ENCODE results near the gene VENTX. TPM values are rescaled to one million over a fixed set of nuclear protein-coding genes. Genes with fewer than 3 reads are reported as not detected.

Gene VENTX
- total RNA-seq, 1 donor from 2014 or later: not detected

GRCh38 chr10:133251388-133252222 is 13.9 kb downstream of the VENTX start:
- Histone ChIP-seq H3K9me3 (ENCODE audit: low read depth) (no peaks in the 10 kb centered on the region), H3F3A (ENCODE audit: low read depth) (no peaks in the 10 kb centered on the region), H3K4me1 (peaks cover 9% of the 10 kb centered on the region), H3K4me3 (no peak overlapping the region), H3K79me2 (ENCODE audit: low read depth) (no peaks in the 10 kb centered on the region), H3K36me3 (no peaks in the 10 kb centered on the region), H4K20me1 (ENCODE audit: low read depth) (no peaks in the 10 kb centered on the region), H3K4me2 (no peak overlapping the region), H3K27me3 (no peaks in the 10 kb centered on the region), H2AFZ (replicated peaks) (no peak overlapping the region), H3K9ac (no peak overlapping the region), H3K27ac (no peak overlapping the region)
- no peak overlapping the region for H3K4me3 Mint-ChIP-seq
- DNase-seq (ENCODE audit: low spot score): no peak
- no peaks in the 10 kb centered on the region for H3K9me3 Mint-ChIP-seq
- peak overlapping the region; percentile 74 for H3K27ac Mint-ChIP-seq
- peaks cover 21% of the 10 kb centered on the region for H3K4me1 Mint-ChIP-seq
- TF ChIP-seq EZH2 (IDR thresholded peaks at IDR 0.05) (no peak), EZH2phosphoT487 (IDR thresholded peaks at IDR 0.05) (no peak), CTCF (IDR thresholded peaks at IDR 0.05) (no peak)
- no peaks in the 10 kb centered on the region for H3K36me3 Mint-ChIP-seq
- peaks cover 7% of the 10 kb centered on the region for H3K27me3 Mint-ChIP-seq (ENCODE audit: insufficient read depth, low read depth)

DNA sequence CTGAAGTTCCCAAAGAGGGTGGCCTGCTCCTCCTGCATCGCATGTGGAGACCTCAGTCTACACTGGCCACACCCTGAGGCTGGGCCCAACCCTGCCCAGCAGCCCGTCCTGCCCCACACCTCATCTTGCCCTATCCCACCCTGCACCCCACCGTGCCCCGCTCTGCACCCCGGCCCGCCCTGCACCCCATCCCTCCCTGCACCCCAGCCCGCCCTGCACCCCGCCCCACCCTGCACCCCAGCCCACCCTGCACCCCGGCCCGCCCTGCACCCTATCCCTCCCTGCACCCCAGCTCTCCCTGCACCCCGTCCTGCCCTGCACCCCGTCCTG is 14.5 kb downstream of the VENTX start:
- Histone ChIP-seq H3K27me3 (no peaks in the 10 kb centered on the region), H3K4me1 (peaks cover 10% of the 10 kb centered on the region), H3K9me3 (ENCODE audit: low read depth) (no peaks in the 10 kb centered on the region), H3K79me2 (ENCODE audit: low read depth) (no peaks in the 10 kb centered on the region), H3F3A (ENCODE audit: low read depth) (peaks cover 4% of the 10 kb centered on the region), H2AFZ (replicated peaks) (no peak overlapping the region), H3K9ac (no peak overlapping the region), H3K4me3 (no peak overlapping the region), H3K36me3 (no peaks in the 10 kb centered on the region), H3K4me2 (no peak overlapping the region), H4K20me1 (ENCODE audit: low read depth) (no peaks in the 10 kb centered on the region), H3K27ac (no peak overlapping the region)
- no peak for DNase-seq (ENCODE audit: low spot score)
- peaks cover 12% of the 10 kb centered on the region for H3K27me3 Mint-ChIP-seq (ENCODE audit: insufficient read depth, low read depth)
- no peaks in the 10 kb centered on the region for H3K9me3 Mint-ChIP-seq
- H3K4me1 Mint-ChIP-seq: peaks cover 19% of the 10 kb centered on the region
- H3K27ac Mint-ChIP-seq: no peak overlapping the region
- H3K36me3 Mint-ChIP-seq: no peaks in the 10 kb centered on the region
- TF ChIP-seq EZH2 (IDR thresholded peaks at IDR 0.05): no peak
- TF ChIP-seq CTCF (IDR thresholded peaks at IDR 0.05): no peak
- no peak for TF ChIP-seq EZH2phosphoT487 (IDR thresholded peaks at IDR 0.05)
- no peak overlapping the region for H3K4me3 Mint-ChIP-seq

DNA sequence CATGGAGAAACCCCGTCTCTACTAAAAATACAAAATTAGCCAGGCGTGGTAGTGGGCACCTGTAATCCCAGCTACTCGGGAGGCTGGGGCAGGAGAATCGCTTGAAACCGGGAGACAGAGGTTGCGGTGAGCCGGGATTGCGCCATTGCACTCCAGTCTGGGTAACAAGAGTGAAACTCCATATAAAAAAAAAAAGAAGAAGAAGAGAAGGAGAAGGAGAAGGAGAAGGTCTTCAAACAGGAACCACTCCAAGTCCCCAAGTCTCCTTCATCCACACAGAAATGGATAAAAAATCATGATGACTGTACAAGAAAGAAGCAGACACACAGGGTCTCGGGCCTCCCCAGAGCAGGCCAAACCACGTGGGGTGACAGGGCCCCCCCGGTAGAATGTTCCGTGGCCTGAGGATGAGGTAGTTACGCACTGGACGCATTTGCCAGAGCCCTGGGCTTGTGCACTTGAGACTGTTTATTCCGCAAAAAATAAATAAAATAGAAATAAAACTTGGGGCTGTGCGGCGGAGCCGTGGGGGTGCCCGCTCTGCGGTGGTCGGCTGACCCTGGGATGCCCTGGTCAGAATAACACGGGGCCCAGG is 15.8 kb downstream of the VENTX start:
- no peak for DNase-seq (ENCODE audit: low spot score)
- H3K4me1 Mint-ChIP-seq: peaks cover 21% of the 10 kb centered on the region
- no peak overlapping the region for H3K27ac ChIP-seq
- H3K27me3 ChIP-seq: no peaks in the 10 kb centered on the region
- peaks cover 8% of the 10 kb centered on the region for H3F3A ChIP-seq (ENCODE audit: low read depth)
- no peaks in the 10 kb centered on the region for H3K36me3 Mint-ChIP-seq
- H4K20me1 ChIP-seq (ENCODE audit: low read depth): no peaks in the 10 kb centered on the region
- H3K27me3 Mint-ChIP-seq (ENCODE audit: insufficient read depth, low read depth): peaks cover 12% of the 10 kb centered on the region
- no peaks in the 10 kb centered on the region for H3K79me2 ChIP-seq (ENCODE audit: low read depth)
- no peak overlapping the region for H3K27ac Mint-ChIP-seq
- no peaks in the 10 kb centered on the region for H3K36me3 ChIP-seq
- H3K4me3 ChIP-seq: no peak overlapping the region
- H3K9me3 Mint-ChIP-seq: no peaks in the 10 kb centered on the region
- TF ChIP-seq EZH2phosphoT487 (IDR thresholded peaks at IDR 0.05) (no peak), EZH2 (IDR thresholded peaks at IDR 0.05) (no peak), CTCF (IDR thresholded peaks at IDR 0.05) (no peak)
- no peak overlapping the region for H3K9ac ChIP-seq
- H3K4me2 ChIP-seq: no peak overlapping the region
- no peaks in the 10 kb centered on the region for H3K9me3 ChIP-seq (ENCODE audit: low read depth)
- H3K4me3 Mint-ChIP-seq: no peak overlapping the region
- no peak overlapping the region for H2AFZ ChIP-seq (replicated peaks)
- H3K4me1 ChIP-seq: peaks cover 10% of the 10 kb centered on the region

Measured in neural progenitor cell (in vitro differentiated cells).